ENCODE data around the gene LRP4.

LRP4 gene

GRCh38 chr11:46876471-46876870 lies 41.9 kb downstream of the LRP4 start (continued):
- TF ChIP-seq ZBTB17 (tag by site-specific recombination; IDR thresholded peaks at IDR 0.05) (no peak), ZNF292 (tag by site-specific recombination; IDR thresholded peaks at IDR 0.05; ENCODE audit: borderline replicate concordance, low read depth) (no peak), ZNF214 (tag by site-specific recombination; IDR thresholded peaks at IDR 0.05; ENCODE audit: borderline replicate concordance) (no peak), ZNF776 (tag by site-specific recombination; IDR thresholded peaks at IDR 0.05; ENCODE audit: borderline replicate concordance) (no peak), KLF8 (tag by site-specific recombination; IDR thresholded peaks at IDR 0.05) (no peak), ZNF184 (tag by site-specific recombination; IDR thresholded peaks at IDR 0.05) (no peak), ZNF391 (tag by site-specific recombination; IDR thresholded peaks at IDR 0.05; ENCODE audit: borderline replicate concordance, low read depth) (no peak), ELK4 (IDR thresholded peaks at IDR 0.05; ENCODE audit: borderline replicate concordance, low read depth, low read length) (no peak), REST (tag by site-specific recombination; IDR thresholded peaks at IDR 0.05) (no peak)

- no peak overlapping the region for H3K4me3 ChIP-seq (ENCODE audit: low read depth, low read length)
- H3K4me1 ChIP-seq (ENCODE audit: control insufficient read depth, insufficient read depth, low read length): no peaks in the 10 kb centered on the region
- TF ChIP-seq ZBTB44 (tag by site-specific recombination; IDR thresholded peaks at IDR 0.05): no peak
- no peak for TF ChIP-seq KLF10 (tag by site-specific recombination; IDR thresholded peaks at IDR 0.05)
- no peak for TF ChIP-seq SP3 (tag by site-specific recombination; IDR thresholded peaks at IDR 0.05)
- no peak for TF ChIP-seq RBAK (tag by site-specific recombination; IDR thresholded peaks at IDR 0.05)
- TF ChIP-seq GFI1B (tag by site-specific recombination; IDR thresholded peaks at IDR 0.05): no peak
- no peak for TF ChIP-seq ZNF274 (IDR thresholded peaks at IDR 0.05; ENCODE audit: low read length)
- no peak for TF ChIP-seq ZNF274 (tag by site-specific recombination; IDR thresholded peaks at IDR 0.05; ENCODE audit: borderline replicate concordance)
- TF ChIP-seq ZNF280C (tag by site-specific recombination; IDR thresholded peaks at IDR 0.05): no peak
- TF ChIP-seq ZNF416 (tag by site-specific recombination; IDR thresholded peaks at IDR 0.05): no peak
- TF ChIP-seq GLIS1 (tag by site-specific recombination; IDR thresholded peaks at IDR 0.05): no peak
- TF ChIP-seq ZNF704 (tag by site-specific recombination; IDR thresholded peaks at IDR 0.05): no peak
- peaks cover 0 to 89% of the 10 kb centered on the region in 2 experiments; a peak in 2 of 3 replicates for H3K36me3 ChIP-seq (ENCODE audit: control insufficient read depth in 2 of 2, insufficient read depth in 1 of 2, low read length in 2 of 2)
- no peak overlapping the region for H3K27ac ChIP-seq (ENCODE audit: extremely low read depth, low read depth, low read length)
- ChIA-PET POLR2A (interaction anchor here (0.6 kb wide), 1 partner anchor 11 kb away, joined by 3 read pairs; no protein-coding TSS in a partner anchor), CTCF (interaction anchor here (0.8 kb wide), 1 partner anchor 279 kb away, joined by 3 read pairs; no protein-coding TSS in a partner anchor)
- no peaks in the 10 kb centered on the region for H3K9me3 ChIP-seq (ENCODE audit: control insufficient read depth, insufficient read depth, low read depth, low read length)
These were observed 43.8 kb downstream of the LRP4 start for GRCh38 chr11:46874586-46874985.

Data from HEK293 (cell line).